GM12878 (cell line): ENCODE results near the gene XIRP1. TPM values are rescaled to one million over a fixed set of nuclear protein-coding genes. Genes with fewer than 3 reads are reported as not detected.

Source experiments
- ATAC-seq: fragments of 200-7000 bp; cut with Tn5 transposase; 3 replicates; pipeline ENCODE4 v1.9.1; 2020; ENCODE audit warnings: mild to moderate bottlenecking, moderate library complexity
- BruUV-seq: library from RNA; stranded (reverse); fragments of 400-500 nt; replicated peaks from 2 replicates; lab custom pipeline; 2021; lab: Mats Ljungman, UMichigan
- CTCF ChIA-PET: fragments of 300-600 bp; sonication (Branson Sonifier 250); formaldehyde crosslinking; extraction: SDS; loops from one replicate; lab custom pipeline; 2021; ENCODE audit warnings: inconsistent platforms; lab: Yijun Ruan, JAX
- POLR2A ChIA-PET: fragments of 350-600 bp; formaldehyde crosslinking; extraction: SDS; loops from one replicate; lab custom pipeline; 2021; ENCODE audit warnings: inconsistent platforms; lab: Charles Lee
- RAD21 ChIA-PET: fragments of 300-600 bp; sonication (Branson Sonifier 250); formaldehyde crosslinking; loops from one replicate; lab custom pipeline; 2023; ENCODE audit warnings: antibody characterized with exemption; ENCODE audit not compliant: unreplicated experiment; lab: Charles Lee
- SMC1A ChIA-PET: fragments of 300-600 bp; sonication (Branson Sonifier 250); formaldehyde crosslinking; loops from one replicate; lab custom pipeline; 2023; ENCODE audit not compliant: unreplicated experiment, uncharacterized antibody; lab: Charles Lee
- DNase-seq: peaks from one replicate; pipeline ENCODE4 v3.0.0-alpha.2; 2011; ENCODE audit warnings: low read depth, low spot score
- FAIRE-seq: peaks from 3 replicates; lab custom pipeline; 2011; peaks lifted over from hg19 to GRCh38; lab: Jason Lieb, UNC
- H2AFZ ChIP-seq: 2 replicates; pipeline ENCODE4 v1.6.0; 2011; ENCODE audit warnings: low read depth, low read length, control low read depth; ENCODE audit not compliant: control insufficient read depth
- H3K27ac ChIP-seq: 2 replicates; pipeline ENCODE4 v1.5.1; 2011; ENCODE audit warnings: control low read depth; ENCODE audit not compliant: control insufficient read depth, insufficient read depth
- H3K27me3 ChIP-seq, 2 experiments: replicated peaks in 1 of 2; 2 replicates each; pipeline versions ENCODE4 v1.6.0 to v1.6.1; 2011; ENCODE audit warnings: low read length in 1 of 2; ENCODE audit not compliant: control insufficient read depth in 2 of 2, insufficient read depth in 2 of 2
- H3K36me3 ChIP-seq, 2 experiments: 2 replicates each; pipeline ENCODE4 v1.5.1; 2011; ENCODE audit warnings: low read length in 1 of 2; ENCODE audit not compliant: control insufficient read depth in 2 of 2, insufficient read depth in 2 of 2
- H3K4me1 ChIP-seq: 2 replicates; pipeline ENCODE4 v1.6.1; 2011; ENCODE audit warnings: mild to moderate bottlenecking, low read length, moderate library complexity, mixed read lengths; ENCODE audit not compliant: control insufficient read depth, insufficient read depth
- H3K4me2 ChIP-seq: 2 replicates; pipeline ENCODE4 v1.6.0; 2011; ENCODE audit warnings: control low read depth; ENCODE audit not compliant: control insufficient read depth, insufficient read depth
- H3K4me3 ChIP-seq: fragments of 200-600 bp; sonication (generic); 2 replicates; pipeline ENCODE4 v1.5.1; 2016
- H3K79me2 ChIP-seq: 2 replicates; pipeline ENCODE4 v1.6.0; 2011; ENCODE audit warnings: low read length; ENCODE audit not compliant: control insufficient read depth, insufficient read depth
- H3K9ac ChIP-seq: 2 replicates; pipeline ENCODE4 v1.8.0; 2011; ENCODE audit warnings: low read length, control low read depth, mixed read lengths; ENCODE audit not compliant: control insufficient read depth, insufficient read depth
- H3K9me3 ChIP-seq: replicated peaks from 3 replicates; pipeline ENCODE4 v1.5.1; 2011; ENCODE audit warnings: mild to moderate bottlenecking, low read length; ENCODE audit not compliant: control insufficient read depth, insufficient read depth
- H4K20me1 ChIP-seq: 2 replicates; pipeline ENCODE4 v1.6.0; 2011; ENCODE audit not compliant: control insufficient read depth, insufficient read depth
- CEBPB ChIP-seq, 2 experiments: fragments of 150-350 bp in 1 of 2; IDR thresholded peaks; 2 replicates each; pipeline ENCODE4 v1.6.1; 2012 to 2014; ENCODE audit warnings: low read depth in 2 of 2, low read length in 2 of 2, borderline replicate concordance in 1 of 2, inconsistent platforms in 1 of 2
- EED ChIP-seq: sonication (generic); IDR thresholded peaks from 2 replicates; pipeline ENCODE4 v1.6.1; 2016; ENCODE audit warnings: antibody characterized with exemption, low read depth
- HDAC6 ChIP-seq: fragments of 200-600 bp; sonication (generic); IDR thresholded peaks from one replicate; pipeline ENCODE4 v1.8.0; 2017; ENCODE audit warnings: antibody characterized with exemption; ENCODE audit not compliant: unreplicated experiment
- RAD21 ChIP-seq: IDR thresholded peaks from 2 replicates; pipeline ENCODE4 v1.6.1; 2011; ENCODE audit warnings: mild to moderate bottlenecking, low read depth, low read length, moderate library complexity; ENCODE audit not compliant: insufficient read depth
- SMC3 ChIP-seq: IDR thresholded peaks from 2 replicates; pipeline ENCODE4 v1.6.1; 2011; ENCODE audit warnings: low read length, improper control_type of control experiment, borderline replicate concordance
- STAT1 ChIP-seq: fragments of 450-650 bp; conservative IDR thresholded peaks from 2 replicates; pipeline ENCODE4 v1.6.1; 2014; ENCODE audit warnings: antibody characterized with exemption, mild to moderate bottlenecking
- YY1 ChIP-seq: IDR thresholded peaks from 2 replicates; pipeline ENCODE4 v1.6.1; 2011; ENCODE audit warnings: low read depth, mild to moderate bottlenecking, low read length
- WGBS: methylation state at CpG from one replicate; pipeline ENCODE4 v1.1.6; 2016; ENCODE audit warnings: low lambda C conversion rate; ENCODE audit not compliant: insufficient replicate concordance, insufficient coverage; ENCODE audit errors: missing lambda C conversion rate; 5-methylcytosine and 5-hydroxymethylcytosine counted together
- in situ Hi-C: fragments of 300-500 bp; cut with MboI; formaldehyde crosslinking; loops from 9 replicates; pipeline ENCODE4 v1.14.3; 2018; ENCODE audit warnings: mixed read lengths
- intact Hi-C: fragments of 100-400 bp; cut with micrococcal nuclease; formaldehyde crosslinking; loops from one replicate; pipeline ENCODE4 v1.14.2; 2022; ENCODE audit not compliant: unreplicated experiment
- polyA plus RNA-seq, 11 experiments: library from polyadenylated mRNA; depleted of rRNA in 4 of 11; unstranded in 6 of 11; stranded (reverse) in 5 of 11; fragments of >200 nt; fragmentation: Nextera tagmentation in 4 of 11; fragmentation: Illumina TruSeq in 1 of 11; extraction: Ambion mirVana in 4 of 11; extraction: Trizol in 1 of 11; gene quantifications; 1 replicate in 1 of 11; 2 replicates in 10 of 11; pipeline versions ENCODE4 v1.2.1 to v1.2.3, GENCODE V29; 2011 to 2016; ENCODE audit warnings: inconsistent platforms in 2 of 11, missing spikeins in 2 of 11, low read depth in 1 of 11
- total RNA-seq, 4 experiments: library from RNA; depleted of rRNA in 3 of 4; stranded (reverse); fragments of >200 nt in 3 of 4; fragmentation: Illumina TruSeq in 1 of 4; extraction: Trizol in 1 of 4; gene quantifications; 2 replicates each; pipeline versions ENCODE4 v1.2.1 to v1.2.3, GENCODE V29; 2013 to 2021
- TF ChIP-seq, protein P1 (sequence below): fragments of 450-650 bp; IDR thresholded peaks from 2 replicates; pipeline ENCODE4 v1.6.1; 2017; ENCODE audit warnings: mild to moderate bottlenecking, moderate library complexity
- TF ChIP-seq, protein P2 (sequence below), 3 experiments: IDR thresholded peaks in 2 of 3; conservative IDR thresholded peaks in 1 of 3; 2 replicates each; pipeline ENCODE4 v1.5.1; 2011; ENCODE audit warnings: low read depth in 3 of 3, low read length in 3 of 3, mild to moderate bottlenecking in 3 of 3, control low read depth in 2 of 3, moderate library complexity in 2 of 3, inconsistent platforms in 1 of 3, mixed read lengths in 1 of 3; ENCODE audit not compliant: control insufficient read depth in 2 of 3, insufficient read depth in 1 of 3; ENCODE audit errors: extremely low read depth in 1 of 3

The XIRP1 gene
- total and polyA plus RNA-seq, 10 of the 15 experiments (the other 5 are each of a cell fraction or from before 2014, with no cell fraction given): 0.03 to 0.38 (median 0.08) TPM; not detected in 1

DNA sequence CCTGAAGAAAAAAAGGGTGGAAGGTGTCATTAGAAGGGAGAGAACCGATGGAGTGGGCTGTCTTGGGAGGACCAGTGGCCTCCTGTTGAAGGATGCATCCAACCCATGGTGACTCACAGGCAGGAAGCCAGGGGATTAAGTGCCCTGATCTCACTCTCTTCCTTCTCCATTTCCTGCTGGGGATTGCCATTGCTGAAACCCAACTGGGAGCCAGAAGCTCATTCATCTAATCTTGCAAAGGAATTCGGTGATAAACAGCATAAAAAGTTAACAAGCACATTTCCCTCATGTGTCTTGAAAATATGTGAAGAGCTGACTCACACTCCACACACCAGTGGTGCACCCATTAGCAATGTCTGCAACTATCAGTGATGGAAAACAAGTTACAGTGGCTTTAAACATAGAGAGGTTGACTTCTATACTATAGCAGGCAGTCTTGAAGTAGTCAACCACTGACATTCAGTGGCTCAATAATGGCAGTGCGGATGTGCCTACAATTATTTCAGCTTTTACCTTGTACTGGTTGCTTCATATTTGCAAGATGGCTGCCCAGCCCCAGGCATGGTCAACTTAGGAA lies 26.2 kb downstream of the XIRP1 start:
- 39% methylated on average over 3 of the region's 3 CpGs for WGBS
- RAD21 ChIA-PET: interaction anchor here (0.9 to 1.1 kb wide), 2 partner anchors 20 to 40 kb away, joined by 3 read pairs; no protein-coding TSS in a partner anchor
- intact Hi-C loops: no loop called here
- BruUV-seq: no TSS peak
- H3K4me1 ChIP-seq: no peaks in the 10 kb centered on the region
- no peak for FAIRE-seq
- H3K36me3 ChIP-seq: no peaks in the 10 kb centered on the region
- H3K27ac ChIP-seq: no peak overlapping the region
- CTCF ChIA-PET: interaction anchor here (0.6 to 6.1 kb wide), 7 partner anchors 11 to 125 kb away, joined by 3 to 28 read pairs (median 4); partner anchors contain the start of gene XIRP1
- POLR2A ChIA-PET: no interaction called here
- H3K79me2 ChIP-seq: no peaks in the 10 kb centered on the region
- SMC1A ChIA-PET: interaction anchor here (1.8 kb wide), 1 partner anchor 121 kb away, joined by 9 read pairs; no protein-coding TSS in a partner anchor
- no peaks in the 10 kb centered on the region for H3K9me3 ChIP-seq
- no peaks in the 10 kb centered on the region for H4K20me1 ChIP-seq
- no peak overlapping the region for H2AFZ ChIP-seq
- no peak overlapping the region for H3K9ac ChIP-seq
- no peaks in the 10 kb centered on the region; a peak in 1 of 4 replicates for H3K27me3 ChIP-seq
- ATAC-seq: no peak; the same call in none of the 3 replicates
- H3K4me2 ChIP-seq: no peak overlapping the region
- H3K4me3 ChIP-seq: no peak overlapping the region
- in situ Hi-C loops: no loop called here
- TF ChIP-seq CEBPB (IDR thresholded peaks at IDR 0.05; ENCODE audit: borderline replicate concordance in 1 of 2, low read depth in 2 of 2, low read length in 2 of 2) (no peak), HDAC6 (no peak), STAT1 (no peak), RAD21 (peak; percentile 39), EED (no peak), YY1 (0 out of 2 replicates have a peak, but pooled peaks have one; percentile 12), SMC3 (peak; percentile 30; the same call in 1 of the 2 replicates)
- TF ChIP-seq, protein P1, sequence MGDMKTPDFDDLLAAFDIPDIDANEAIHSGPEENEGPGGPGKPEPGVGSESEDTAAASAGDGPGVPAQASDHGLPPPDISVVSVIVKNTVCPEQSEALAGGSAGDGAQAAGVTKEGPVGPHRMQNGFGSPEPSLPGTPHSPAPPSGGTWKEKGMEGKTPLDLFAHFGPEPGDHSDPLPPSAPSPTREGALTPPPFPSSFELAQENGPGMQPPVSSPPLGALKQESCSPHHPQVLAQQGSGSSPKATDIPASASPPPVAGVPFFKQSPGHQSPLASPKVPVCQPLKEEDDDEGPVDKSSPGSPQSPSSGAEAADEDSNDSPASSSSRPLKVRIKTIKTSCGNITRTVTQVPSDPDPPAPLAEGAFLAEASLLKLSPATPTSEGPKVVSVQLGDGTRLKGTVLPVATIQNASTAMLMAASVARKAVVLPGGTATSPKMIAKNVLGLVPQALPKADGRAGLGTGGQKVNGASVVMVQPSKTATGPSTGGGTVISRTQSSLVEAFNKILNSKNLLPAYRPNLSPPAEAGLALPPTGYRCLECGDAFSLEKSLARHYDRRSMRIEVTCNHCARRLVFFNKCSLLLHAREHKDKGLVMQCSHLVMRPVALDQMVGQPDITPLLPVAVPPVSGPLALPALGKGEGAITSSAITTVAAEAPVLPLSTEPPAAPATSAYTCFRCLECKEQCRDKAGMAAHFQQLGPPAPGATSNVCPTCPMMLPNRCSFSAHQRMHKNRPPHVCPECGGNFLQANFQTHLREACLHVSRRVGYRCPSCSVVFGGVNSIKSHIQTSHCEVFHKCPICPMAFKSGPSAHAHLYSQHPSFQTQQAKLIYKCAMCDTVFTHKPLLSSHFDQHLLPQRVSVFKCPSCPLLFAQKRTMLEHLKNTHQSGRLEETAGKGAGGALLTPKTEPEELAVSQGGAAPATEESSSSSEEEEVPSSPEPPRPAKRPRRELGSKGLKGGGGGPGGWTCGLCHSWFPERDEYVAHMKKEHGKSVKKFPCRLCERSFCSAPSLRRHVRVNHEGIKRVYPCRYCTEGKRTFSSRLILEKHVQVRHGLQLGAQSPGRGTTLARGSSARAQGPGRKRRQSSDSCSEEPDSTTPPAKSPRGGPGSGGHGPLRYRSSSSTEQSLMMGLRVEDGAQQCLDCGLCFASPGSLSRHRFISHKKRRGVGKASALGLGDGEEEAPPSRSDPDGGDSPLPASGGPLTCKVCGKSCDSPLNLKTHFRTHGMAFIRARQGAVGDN: no peak
- TF ChIP-seq, protein P2, sequence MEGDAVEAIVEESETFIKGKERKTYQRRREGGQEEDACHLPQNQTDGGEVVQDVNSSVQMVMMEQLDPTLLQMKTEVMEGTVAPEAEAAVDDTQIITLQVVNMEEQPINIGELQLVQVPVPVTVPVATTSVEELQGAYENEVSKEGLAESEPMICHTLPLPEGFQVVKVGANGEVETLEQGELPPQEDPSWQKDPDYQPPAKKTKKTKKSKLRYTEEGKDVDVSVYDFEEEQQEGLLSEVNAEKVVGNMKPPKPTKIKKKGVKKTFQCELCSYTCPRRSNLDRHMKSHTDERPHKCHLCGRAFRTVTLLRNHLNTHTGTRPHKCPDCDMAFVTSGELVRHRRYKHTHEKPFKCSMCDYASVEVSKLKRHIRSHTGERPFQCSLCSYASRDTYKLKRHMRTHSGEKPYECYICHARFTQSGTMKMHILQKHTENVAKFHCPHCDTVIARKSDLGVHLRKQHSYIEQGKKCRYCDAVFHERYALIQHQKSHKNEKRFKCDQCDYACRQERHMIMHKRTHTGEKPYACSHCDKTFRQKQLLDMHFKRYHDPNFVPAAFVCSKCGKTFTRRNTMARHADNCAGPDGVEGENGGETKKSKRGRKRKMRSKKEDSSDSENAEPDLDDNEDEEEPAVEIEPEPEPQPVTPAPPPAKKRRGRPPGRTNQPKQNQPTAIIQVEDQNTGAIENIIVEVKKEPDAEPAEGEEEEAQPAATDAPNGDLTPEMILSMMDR (IDR thresholded peaks at IDR 0.05 in 2 of 3, conservative IDR thresholded peaks at IDR 0.05 in 1 of 3; ENCODE audit: control insufficient read depth in 2 of 3, extremely low read depth in 1 of 3, insufficient read depth in 1 of 3, low read depth in 3 of 3, low read length in 3 of 3): peak in 1 of 3 experiments; percentile 27; a peak in 2 of 6 replicates
- DNase-seq: no peak
